ENCODE data around the gene PSMA4. TPM values are rescaled to one million over a fixed set of nuclear protein-coding genes. Genes with fewer than 3 reads are reported as not detected.
"Not testable (repeated sequence)": the region's sequence is repeated elsewhere in the genome, so short reads cannot be mapped to it uniquely, and the experiment has no call there.

PSMA4 gene
- polyA plus RNA-seq, 1 donor = 116 TPM

DNA sequence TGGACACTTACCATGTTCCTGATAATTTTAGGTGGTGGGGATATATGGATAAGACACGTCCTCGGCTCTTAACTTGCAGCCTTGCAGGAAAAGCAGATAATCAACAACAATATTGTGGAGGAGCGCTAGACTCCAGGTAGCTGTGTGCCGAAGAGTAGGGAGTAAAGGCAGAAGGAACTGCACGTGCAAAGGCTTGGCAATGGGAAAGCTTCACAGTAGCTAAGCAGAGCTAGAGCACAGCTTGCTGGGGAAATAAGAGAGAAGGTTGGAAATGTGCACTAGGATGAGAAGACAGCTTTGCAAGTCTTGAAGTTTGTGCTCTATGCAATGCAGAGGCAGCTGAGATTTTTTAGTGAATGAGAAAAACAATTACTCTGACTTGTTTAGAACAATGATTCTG is 12.4 kb downstream of the PSMA4 start:
- DNase-seq = no peak

DNA sequence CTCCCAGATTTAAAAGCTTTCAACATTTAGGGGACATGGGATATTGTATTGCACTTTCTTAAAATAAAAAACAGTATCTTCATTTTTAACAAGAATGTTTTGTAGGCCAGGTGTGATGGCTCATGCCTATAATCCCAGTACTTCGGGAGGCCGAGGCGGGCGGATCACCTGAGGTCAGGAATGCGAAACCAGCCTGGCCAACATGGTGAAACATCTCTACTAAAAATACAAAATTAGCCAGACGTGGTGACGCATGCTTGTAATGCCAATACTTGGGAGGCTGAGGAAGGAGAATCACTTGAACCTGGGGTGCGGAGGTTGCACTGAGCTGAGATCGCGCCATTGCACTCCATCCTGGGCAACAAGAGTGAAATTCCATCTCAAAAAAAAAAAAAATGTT is 20.0 kb downstream of the PSMA4 start:
- not testable (repeated sequence) for DNase-seq

DNA sequence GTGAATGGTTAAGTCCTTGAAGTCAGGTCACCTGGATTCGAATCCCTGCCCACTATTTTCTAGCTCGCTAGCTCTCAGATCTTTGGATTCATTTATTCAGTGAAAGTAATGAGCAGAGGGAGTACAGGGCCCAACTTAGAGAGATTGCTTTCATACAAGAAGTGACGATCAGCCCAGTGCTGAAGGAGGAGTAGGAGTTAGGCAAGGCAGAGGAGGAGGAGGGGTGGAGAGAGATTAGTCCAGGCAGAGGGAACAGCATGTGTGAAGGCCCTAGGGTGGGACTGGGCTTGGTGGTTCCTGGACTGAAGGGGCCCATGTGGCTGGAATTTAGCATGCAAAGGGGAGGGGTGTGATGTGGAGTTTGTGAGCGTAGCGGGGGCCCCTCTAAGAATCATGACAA is 21.2 kb downstream of the PSMA4 start:
- no peak for DNase-seq

DNA sequence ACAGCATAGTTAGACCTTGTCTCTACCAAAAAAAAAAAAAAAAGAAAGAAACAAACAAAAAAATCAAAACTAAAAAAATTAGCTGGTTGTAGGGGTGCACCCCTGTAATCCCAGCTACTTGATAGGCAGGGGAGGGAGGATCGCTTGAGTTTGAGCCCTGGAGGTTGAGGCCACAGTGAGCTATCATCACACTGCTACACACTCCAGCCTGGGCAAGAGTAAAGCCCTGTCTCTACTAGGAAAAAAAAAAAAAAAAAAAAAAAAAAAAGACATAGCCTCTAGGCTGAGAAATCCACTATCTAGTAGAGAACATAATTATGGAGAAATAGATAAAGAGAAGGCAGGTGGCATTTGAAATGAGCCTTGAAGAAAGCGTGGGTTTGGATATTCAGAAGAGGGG is 22.8 kb downstream of the PSMA4 start:
- DNase-seq = no peak

DNA sequence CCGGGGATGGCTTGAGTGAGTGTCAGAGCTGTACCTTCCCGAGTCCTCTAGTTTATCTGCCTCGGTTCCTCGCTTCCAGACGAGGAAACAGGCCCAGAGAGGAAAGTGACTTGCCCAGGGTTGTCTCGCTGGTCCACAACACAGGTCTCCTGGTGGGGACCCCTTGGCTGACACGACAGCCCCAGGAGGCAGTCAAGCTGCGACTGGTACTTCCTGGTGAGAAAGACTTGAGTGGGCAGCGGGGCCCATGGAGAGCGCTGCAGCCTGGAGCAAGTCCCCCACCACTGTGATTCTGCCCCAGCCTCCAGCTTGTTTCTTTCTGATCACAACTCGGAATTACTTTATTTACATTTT is 24.5 kb downstream of the PSMA4 start:
- no peak for DNase-seq

DNA sequence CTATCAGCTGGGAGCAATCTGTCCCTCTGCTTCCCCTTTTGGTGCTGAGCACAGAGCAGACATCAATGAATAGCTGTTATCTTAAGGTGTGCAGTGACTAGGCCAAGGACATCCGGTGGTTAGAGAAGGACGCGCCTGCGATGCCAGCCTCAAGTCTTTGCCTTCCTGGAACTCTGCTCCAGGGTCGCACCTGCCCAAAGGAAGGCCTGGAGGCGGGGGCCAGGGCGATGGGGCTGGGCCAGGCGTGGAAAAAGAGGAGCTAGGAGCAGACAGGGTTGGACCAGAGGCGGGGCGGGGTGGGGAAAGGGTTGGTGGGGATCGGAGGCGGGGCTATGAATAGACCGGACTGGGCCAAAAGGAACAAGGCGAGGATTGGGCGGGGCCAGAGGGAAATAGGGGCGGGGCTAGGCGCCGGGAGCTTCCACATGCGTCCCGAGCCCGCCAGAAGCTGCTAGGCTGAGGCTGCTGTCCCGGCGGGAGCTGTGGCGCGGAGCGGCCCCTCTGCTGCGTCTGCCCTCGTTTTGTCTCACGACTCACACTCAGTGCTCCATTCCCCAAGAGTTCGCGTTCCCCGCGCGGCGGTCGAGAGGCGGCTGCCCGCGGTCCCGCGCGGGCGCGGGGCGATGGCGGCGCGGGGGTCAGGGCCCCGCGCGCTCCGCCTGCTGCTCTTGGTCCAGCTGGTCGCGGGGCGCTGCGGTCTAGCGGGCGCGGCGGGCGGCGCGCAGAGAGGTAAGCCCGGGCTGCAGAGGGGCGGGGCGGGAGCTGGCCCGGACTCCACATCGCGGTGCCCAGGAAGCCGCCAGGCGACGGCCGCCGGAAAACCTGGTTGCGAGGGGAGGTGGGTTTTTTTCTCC is 25.1 kb downstream of the PSMA4 start, which contains the start of gene CHRNA5:
TSS of gene CHRNA5 (plus strand) at position 424 of the 854 bp plus-strand sequence. CDS start at position 624, 200 bp downstream.
- DNase-seq = peak; percentile 58

DNA sequence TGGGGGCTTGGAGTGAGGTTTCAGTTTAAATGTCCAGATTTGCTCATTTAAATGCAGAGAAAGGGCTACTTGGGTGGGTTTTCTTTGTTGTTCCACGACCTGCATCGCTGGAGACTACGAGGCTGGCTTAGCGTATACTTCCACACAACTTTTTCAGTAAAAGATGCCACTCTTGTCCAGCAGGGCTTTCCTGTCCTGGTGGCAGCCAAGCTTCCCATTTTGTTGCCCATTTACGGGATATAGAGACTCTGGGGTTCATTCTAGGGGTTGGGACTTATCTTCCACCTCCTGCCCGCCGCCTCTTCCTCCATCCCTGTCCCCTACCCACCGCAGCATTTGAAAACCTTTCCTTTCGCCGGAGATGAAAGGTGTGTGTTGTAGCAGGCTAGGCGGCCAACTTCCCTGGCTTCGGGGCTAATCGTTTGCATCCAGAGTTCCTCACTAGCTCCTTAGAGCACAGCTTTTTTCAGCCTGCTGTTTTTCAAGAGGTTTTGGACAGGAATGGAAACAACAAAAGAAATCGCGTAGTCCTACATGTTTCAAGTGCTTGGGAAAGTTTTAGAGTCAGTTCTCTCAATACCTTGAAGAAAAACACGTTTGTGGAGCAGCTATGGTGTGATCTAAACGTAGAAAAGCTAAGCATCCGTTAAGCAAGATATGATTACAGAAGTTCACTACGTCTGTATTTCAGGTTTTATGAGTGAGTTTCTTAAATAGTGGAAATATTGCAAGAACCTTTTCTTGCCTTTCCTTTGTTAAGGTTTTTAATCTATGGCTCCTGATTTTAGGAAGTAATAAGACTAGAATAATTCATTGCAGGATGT is 25.9 kb downstream of the PSMA4 start:
- DNase-seq = no peak

DNA sequence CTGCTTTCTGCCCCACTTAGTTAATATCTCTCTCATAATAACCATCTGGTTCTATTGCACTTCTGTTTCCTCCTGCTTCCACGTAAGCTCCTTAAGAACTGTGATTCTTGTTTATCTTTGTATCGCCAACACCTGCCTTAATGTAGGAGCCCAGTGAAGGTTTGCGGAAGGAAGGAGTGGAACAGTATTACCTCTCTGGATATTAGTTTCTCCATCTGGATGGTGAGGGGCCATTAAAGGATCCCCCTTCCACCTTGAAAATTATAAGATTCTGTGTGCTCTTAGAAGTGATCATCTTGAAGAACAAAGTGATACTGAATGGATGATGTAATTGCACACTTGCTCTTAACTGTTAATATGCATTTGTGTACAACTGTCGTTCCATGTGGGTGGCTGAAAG is 27.3 kb downstream of the PSMA4 start:
- no peak for DNase-seq

DNA sequence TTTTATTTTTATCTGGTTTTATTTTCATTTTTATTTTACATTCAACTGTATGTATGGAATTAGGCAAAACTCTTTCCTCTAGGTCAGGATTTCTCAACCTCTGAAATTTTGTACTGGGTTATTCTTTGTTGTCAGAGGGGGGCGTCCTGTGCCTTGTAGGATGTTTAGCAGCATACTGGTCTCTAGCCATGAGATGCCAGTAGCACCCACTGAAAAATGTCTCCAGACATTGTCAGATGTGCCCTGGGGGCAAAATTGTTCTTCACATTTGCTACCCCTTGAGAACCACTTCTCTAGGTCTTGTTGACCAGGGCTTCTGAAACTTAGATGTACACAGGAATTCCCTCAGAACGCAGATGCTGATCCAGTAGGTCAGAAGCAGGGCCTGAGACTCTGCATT is 30.5 kb downstream of the PSMA4 start:
- no peak for DNase-seq

DNA sequence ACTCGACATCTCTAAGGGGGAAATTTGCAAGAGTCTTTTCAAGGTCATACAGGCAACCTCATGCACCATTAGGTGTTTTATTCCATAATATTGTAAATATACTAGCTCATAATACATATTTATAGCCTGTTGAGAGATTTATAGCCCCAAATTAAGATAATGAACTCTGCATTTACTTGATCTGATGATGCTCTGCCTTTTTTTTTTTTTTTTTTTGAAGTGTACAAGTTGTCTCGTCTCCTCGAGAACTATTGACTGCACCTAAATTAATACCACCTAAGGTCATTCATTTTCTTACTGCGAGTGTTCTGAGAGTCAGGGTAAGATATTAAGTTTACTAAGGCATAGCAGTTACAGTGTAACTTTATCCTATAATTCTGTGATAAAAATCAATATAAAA is 31.1 kb downstream of the PSMA4 start:
- no peak for DNase-seq

DNA sequence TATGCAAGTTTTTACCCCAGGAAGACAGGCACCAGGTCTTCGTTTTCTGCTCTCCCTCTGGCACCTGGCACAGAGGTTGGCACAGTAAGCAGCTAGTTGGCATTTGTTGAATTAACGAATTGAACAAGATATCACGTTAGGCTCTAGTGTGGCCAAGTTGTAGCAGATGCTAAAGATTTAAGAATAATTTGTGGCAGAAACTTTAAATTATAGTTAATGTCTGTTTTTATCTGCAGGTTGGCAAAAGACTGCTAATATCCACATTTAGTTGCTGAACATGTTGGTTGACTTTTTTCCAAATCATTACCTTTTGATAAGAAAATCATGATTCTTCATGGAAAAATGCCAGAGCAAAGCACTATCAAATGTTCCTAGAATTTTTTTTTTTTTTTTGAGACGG is 33.2 kb downstream of the PSMA4 start:
- no peak for DNase-seq

DNA sequence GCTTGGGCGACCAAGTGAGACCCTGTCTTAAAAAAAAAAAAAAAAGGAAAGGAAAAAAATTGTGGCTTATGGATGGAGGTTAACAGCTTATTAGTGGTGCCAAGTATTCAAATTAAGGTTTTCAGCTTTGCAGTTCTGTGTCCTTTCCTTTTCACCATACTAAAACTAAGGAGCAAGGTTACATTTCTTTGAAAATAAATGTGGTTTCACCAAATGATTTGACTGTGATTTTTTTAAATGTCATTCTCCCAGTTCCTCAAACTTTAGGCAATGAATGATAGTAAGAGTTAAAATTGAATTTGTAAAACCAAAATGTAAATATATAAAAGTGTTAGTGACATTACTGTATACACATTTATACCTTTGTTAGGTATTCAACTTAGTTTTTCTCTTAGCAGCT is 34.7 kb downstream of the PSMA4 start:
- no peak for DNase-seq

DNA sequence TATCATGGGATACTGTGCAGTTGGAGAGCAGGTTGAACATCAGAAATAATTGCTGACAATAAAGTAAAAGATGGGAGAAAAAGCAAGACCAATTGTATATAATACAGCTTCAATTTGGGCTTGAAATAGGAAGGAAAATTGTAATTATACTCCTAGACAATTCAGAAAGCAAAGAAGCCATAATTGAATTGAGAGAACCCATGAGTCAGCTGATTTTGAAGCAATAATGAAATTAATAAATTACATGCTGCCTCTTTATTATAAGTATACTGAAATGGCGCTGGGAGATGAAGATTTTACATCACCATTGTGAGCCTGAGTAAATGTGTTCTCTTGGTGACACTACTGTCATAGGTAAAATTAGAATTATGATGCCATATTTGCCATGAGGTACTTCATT is 57.3 kb downstream of the PSMA4 start:
- DNase-seq = no peak

DNA sequence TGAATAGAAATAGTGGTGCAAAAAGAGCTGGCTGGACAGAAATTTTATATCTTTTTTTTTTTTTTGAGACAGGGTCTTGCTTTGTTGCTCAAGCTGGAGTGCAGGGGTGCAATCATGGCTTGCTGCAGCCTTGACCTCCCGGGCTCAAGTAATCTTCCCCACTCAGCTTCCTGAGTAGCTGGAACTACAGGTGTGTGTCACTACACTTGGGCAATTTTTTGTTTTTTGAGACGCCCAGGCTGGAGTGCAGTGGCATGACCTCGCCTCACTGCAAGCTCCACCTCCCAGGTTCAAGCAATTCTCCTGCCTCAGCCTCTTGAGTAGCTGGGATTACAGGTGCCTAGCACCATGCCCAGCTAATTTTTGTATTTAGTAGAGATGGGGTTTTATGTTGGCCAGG is 58.1 kb downstream of the PSMA4 start:
- no peak for DNase-seq

DNA sequence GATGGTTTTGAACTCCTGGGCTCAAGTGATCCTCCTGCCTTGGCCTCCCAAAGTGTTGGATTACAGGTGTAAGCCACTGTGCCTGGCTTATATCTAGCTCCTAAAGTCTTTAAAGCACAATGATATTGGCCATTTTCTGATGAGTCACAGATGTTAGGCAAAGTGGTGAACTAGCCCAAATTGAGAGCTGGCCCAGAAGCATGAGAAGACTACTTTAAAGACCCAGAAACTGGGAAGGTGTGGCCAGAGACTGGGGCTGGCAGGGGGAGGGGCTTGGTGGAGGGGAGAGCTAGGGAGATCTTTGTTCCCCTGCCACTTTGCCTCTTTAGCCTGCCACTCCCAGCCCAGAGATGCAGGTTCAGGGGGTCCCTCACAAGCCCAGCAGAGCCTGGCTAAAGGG is 58.9 kb downstream of the PSMA4 start:
- DNase-seq = no peak

Other genes starting within 250 kb of the PSMA4 start
- gene SKIC8, start 240.8 kb upstream of the PSMA4 start, polyA plus RNA-seq (ENCODE audit: insufficient read length) = 50.2 TPM
- gene CRABP1, start 200.1 kb upstream of the PSMA4 start, polyA plus RNA-seq (ENCODE audit: insufficient read length) = 9.2 TPM
- 36.8 TPM for gene IREB2, start 102.2 kb upstream of the PSMA4 start, polyA plus RNA-seq (ENCODE audit: insufficient read length)
- 2.3 TPM for gene HYKK, start 32.9 kb upstream of the PSMA4 start, polyA plus RNA-seq (ENCODE audit: insufficient read length)
- gene CHRNA5, start 25.1 kb downstream of the PSMA4 start, polyA plus RNA-seq (ENCODE audit: insufficient read length) = 1.3 TPM
- gene CHRNA3, start 80.6 kb downstream of the PSMA4 start, polyA plus RNA-seq (ENCODE audit: insufficient read length) = 0.14 TPM
- gene CHRNB4, start 100.8 kb downstream of the PSMA4 start, polyA plus RNA-seq (ENCODE audit: insufficient read length) = 0.30 TPM